ENCODE measurements around the gene ZNF93. TPM values are rescaled to one million over a fixed set of nuclear protein-coding genes. Genes with fewer than 3 reads are reported as not detected.

The ZNF93 gene
- total and polyA plus RNA-seq, 9 of the 15 experiments (the other 6 are each of a cell fraction or from before 2014, with no cell fraction given): 11.1 to 26.3 (median 17.1) TPM

- TF ChIP-seq AFF1 (IDR thresholded peaks at IDR 0.05; ENCODE audit: low read depth in 1 of 2, partially characterized antibody in 2 of 2): no peak
- no peak for TF ChIP-seq MYBL2 (IDR thresholded peaks at IDR 0.05; ENCODE audit: low read depth)
- TF ChIP-seq MYBL2 (CRISPR knock-in tag; IDR thresholded peaks at IDR 0.05; ENCODE audit: borderline replicate concordance): no peak
- no peak for TF ChIP-seq AFF4 (CRISPR knock-in tag; IDR thresholded peaks at IDR 0.05)
- TF ChIP-seq, protein P1, sequence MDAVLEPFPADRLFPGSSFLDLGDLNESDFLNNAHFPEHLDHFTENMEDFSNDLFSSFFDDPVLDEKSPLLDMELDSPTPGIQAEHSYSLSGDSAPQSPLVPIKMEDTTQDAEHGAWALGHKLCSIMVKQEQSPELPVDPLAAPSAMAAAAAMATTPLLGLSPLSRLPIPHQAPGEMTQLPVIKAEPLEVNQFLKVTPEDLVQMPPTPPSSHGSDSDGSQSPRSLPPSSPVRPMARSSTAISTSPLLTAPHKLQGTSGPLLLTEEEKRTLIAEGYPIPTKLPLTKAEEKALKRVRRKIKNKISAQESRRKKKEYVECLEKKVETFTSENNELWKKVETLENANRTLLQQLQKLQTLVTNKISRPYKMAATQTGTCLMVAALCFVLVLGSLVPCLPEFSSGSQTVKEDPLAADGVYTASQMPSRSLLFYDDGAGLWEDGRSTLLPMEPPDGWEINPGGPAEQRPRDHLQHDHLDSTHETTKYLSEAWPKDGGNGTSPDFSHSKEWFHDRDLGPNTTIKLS (IDR thresholded peaks at IDR 0.05; ENCODE audit: borderline replicate concordance, low read depth): no peak
- no peak for TF ChIP-seq POLR2H (tag; IDR thresholded peaks at IDR 0.05; ENCODE audit: low read depth)
- TF ChIP-seq, protein P2, sequence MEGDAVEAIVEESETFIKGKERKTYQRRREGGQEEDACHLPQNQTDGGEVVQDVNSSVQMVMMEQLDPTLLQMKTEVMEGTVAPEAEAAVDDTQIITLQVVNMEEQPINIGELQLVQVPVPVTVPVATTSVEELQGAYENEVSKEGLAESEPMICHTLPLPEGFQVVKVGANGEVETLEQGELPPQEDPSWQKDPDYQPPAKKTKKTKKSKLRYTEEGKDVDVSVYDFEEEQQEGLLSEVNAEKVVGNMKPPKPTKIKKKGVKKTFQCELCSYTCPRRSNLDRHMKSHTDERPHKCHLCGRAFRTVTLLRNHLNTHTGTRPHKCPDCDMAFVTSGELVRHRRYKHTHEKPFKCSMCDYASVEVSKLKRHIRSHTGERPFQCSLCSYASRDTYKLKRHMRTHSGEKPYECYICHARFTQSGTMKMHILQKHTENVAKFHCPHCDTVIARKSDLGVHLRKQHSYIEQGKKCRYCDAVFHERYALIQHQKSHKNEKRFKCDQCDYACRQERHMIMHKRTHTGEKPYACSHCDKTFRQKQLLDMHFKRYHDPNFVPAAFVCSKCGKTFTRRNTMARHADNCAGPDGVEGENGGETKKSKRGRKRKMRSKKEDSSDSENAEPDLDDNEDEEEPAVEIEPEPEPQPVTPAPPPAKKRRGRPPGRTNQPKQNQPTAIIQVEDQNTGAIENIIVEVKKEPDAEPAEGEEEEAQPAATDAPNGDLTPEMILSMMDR (IDR thresholded peaks at IDR 0.05 in 2 of 3, conservative IDR thresholded peaks at IDR 0.05 in 1 of 3; ENCODE audit: insufficient read depth in 2 of 3, low read depth in 1 of 3, low read length in 3 of 3): no peak
- TF ChIP-seq, protein P3, sequence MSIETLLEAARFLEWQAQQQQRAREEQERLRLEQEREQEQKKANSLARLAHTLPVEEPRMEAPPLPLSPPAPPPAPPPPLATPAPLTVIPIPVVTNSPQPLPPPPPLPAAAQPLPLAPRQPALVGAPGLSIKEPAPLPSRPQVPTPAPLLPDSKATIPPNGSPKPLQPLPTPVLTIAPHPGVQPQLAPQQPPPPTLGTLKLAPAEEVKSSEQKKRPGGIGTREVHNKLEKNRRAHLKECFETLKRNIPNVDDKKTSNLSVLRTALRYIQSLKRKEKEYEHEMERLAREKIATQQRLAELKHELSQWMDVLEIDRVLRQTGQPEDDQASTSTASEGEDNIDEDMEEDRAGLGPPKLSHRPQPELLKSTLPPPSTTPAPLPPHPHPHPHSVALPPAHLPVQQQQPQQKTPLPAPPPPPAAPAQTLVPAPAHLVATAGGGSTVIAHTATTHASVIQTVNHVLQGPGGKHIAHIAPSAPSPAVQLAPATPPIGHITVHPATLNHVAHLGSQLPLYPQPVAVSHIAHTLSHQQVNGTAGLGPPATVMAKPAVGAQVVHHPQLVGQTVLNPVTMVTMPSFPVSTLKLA (conservative IDR thresholded peaks at IDR 0.05): no peak
- TF ChIP-seq MLLT1 (IDR thresholded peaks at IDR 0.05): no peak
- TF ChIP-seq SPI1 (IDR thresholded peaks at IDR 0.05; ENCODE audit: borderline replicate concordance, low read depth, low read length): no peak
Measured at GRCh38 chr19:19938449-19938848, 37.7 kb downstream of the ZNF93 start (continued).

All from K562 (cell line).